Thyroid gland (tissue), 4 donors: ENCODE measurements around the gene C1QTNF8. TPM values are rescaled to one million over a fixed set of nuclear protein-coding genes. Genes with fewer than 3 reads are reported as not detected.

ENCODE experiments used
- DNase-seq, 2 donors: peaks; one replicate each; pipeline ENCODE4 v3.0.0-alpha.2; 2019
- H3K27ac ChIP-seq, 3 donors: fragments of 200-600 bp; sonication (generic); 1 replicate in 2 of 3; 2 replicates in 1 of 3; pipeline ENCODE4 v1.5.1; 2016 to 2019; ENCODE audit warnings: mild to moderate bottlenecking in 1 of 3, moderate library complexity in 1 of 3
- H3K27me3 ChIP-seq: fragments of 200-600 bp; sonication (generic); one replicate; pipeline ENCODE4 v1.5.1; 2019
- H3K36me3 ChIP-seq, 2 donors: fragments of 200-600 bp; sonication (generic); one replicate each; pipeline ENCODE4 v1.5.1; 2016 to 2019
- H3K4me1 ChIP-seq, 2 donors: fragments of 200-600 bp; sonication (generic); one replicate each; pipeline ENCODE4 v1.5.1; 2017 to 2019
- H3K4me3 ChIP-seq, 3 donors: fragments of 200-600 bp; sonication (generic); replicated peaks in 1 of 3; 1 replicate in 2 of 3; 2 replicates in 1 of 3; pipeline ENCODE4 v1.5.1; 2016; ENCODE audit warnings: mild to moderate bottlenecking in 1 of 3
- H3K9me3 ChIP-seq: fragments of 200-600 bp; sonication (generic); one replicate; pipeline ENCODE4 v1.5.1; 2017
- CTCF ChIP-seq, 6 experiments: fragments of 200-600 bp in 3 of 6; fragments of 450-650 bp in 3 of 6; sonication (generic) in 3 of 6; IDR thresholded peaks; one replicate each; pipeline ENCODE4 v1.5.1; 2016 to 2019; ENCODE audit warnings: antibody characterized with exemption in 6 of 6, mild to moderate bottlenecking in 2 of 6, inconsistent platforms in 1 of 6, moderate library complexity in 1 of 6
- POLR2A ChIP-seq, 2 donors: fragments of 450-650 bp; IDR thresholded peaks; one replicate each; pipeline ENCODE4 v1.6.1; 2017; ENCODE audit warnings: antibody characterized with exemption in 2 of 2, mild to moderate bottlenecking in 2 of 2, moderate library complexity in 1 of 2
- WGBS, 2 donors: methylation state at CpG; one replicate each; pipeline ENCODE4 v1.1.5; 2017; 5-methylcytosine and 5-hydroxymethylcytosine counted together
- intact Hi-C: fragments of 100-400 bp; cut with DNase I; formaldehyde crosslinking; loops from one replicate; pipeline ENCODE4 v1.15.1; 2023
- total RNA-seq, 4 donors: library from RNA; depleted of rRNA; stranded (reverse); fragments of >200 nt; gene quantifications; one replicate each; pipeline ENCODE4 v1.2.3, GENCODE V29; 2016

Gene C1QTNF8
- total RNA-seq, 4 donors from 2014 or later, result not detected

GRCh38 chr16:1120577-1120941, 24.5 kb upstream of the C1QTNF8 start:
- Histone ChIP-seq H3K36me3 (no peaks in the 10 kb centered on the region), H3K4me3 (no peak overlapping the region), H3K4me1 (no peaks in the 10 kb centered on the region), H3K27me3 (no peaks in the 10 kb centered on the region), H3K9me3 (no peaks in the 10 kb centered on the region), H3K27ac (no peak overlapping the region)
- WGBS, 2 donors, result 73 to 84% methylated on average over 3 to 13 of the region's 22 CpGs
- TF ChIP-seq CTCF (IDR thresholded peaks at IDR 0.05), result no peak
- TF ChIP-seq POLR2A (IDR thresholded peaks at IDR 0.05), result no peak
- intact Hi-C loops, result no loop called here
- DNase-seq, result no peak

DNA sequence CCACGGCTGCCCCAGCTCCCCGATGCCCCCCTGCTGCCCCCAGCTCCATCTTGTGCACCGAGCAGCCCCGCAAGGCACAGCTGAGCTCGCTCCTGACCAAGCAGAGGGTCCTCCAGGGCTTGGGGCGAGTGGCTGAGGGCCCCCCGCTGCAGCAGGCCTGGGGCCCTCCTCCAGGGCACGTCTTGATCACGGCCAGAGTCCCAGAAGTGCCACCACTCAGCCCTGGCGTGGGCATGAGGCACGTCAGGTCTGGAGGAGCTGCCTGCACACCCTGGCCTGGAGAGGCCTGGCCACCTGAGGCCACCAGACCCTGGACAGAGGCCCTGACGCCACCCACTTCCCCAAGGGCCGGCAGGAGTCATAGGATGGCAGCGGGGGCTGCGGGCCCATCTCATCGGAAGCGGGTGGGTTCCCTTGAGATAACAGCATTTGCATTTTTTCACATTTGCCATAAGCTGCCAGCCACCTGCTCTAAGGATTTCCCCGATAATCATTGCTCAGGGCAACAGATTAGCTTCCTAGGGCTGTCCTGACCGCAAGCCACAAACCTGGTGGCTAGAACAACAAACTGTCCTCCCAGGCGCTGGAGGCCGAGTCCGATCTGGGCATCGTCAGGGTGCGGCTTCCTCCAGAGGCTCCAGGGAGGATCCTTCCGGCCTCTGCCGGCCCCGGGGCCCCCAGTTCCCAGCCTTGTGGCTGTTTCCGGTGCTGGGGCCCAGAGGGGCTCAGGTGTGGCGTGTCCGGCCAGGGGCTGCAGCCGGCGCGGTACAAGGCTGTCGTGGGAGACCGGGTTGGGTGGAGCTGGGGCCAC, 23.9 kb upstream of the C1QTNF8 start:
- WGBS, 2 donors, result 65 to 77% methylated on average over 16 to 17 of the region's 35 CpGs
- intact Hi-C loops, result no loop called here
- Histone ChIP-seq H3K36me3 (no peaks in the 10 kb centered on the region), H3K9me3 (no peaks in the 10 kb centered on the region), H3K4me1 (no peaks in the 10 kb centered on the region), H3K27ac (no peak overlapping the region), H3K4me3 (no peak overlapping the region), H3K27me3 (no peaks in the 10 kb centered on the region)
- TF ChIP-seq POLR2A (IDR thresholded peaks at IDR 0.05) (no peak), CTCF (IDR thresholded peaks at IDR 0.05) (no peak)
- no peak for DNase-seq

- intact Hi-C loops, result no loop called here
- Histone ChIP-seq H3K4me1 (no peaks in the 10 kb centered on the region), H3K9me3 (no peaks in the 10 kb centered on the region), H3K27ac (no peak overlapping the region), H3K27me3 (no peaks in the 10 kb centered on the region), H3K36me3 (no peaks in the 10 kb centered on the region), H3K4me3 (no peak overlapping the region)
- no peak for DNase-seq
- TF ChIP-seq CTCF (IDR thresholded peaks at IDR 0.05) (no peak), POLR2A (IDR thresholded peaks at IDR 0.05) (no peak)
- WGBS, 2 donors, result 81 to 82% methylated on average over 17 to 19 of the region's 19 CpGs
Observed at GRCh38 chr16:1119129-1119528, 23.1 kb upstream of the C1QTNF8 start.

DNA sequence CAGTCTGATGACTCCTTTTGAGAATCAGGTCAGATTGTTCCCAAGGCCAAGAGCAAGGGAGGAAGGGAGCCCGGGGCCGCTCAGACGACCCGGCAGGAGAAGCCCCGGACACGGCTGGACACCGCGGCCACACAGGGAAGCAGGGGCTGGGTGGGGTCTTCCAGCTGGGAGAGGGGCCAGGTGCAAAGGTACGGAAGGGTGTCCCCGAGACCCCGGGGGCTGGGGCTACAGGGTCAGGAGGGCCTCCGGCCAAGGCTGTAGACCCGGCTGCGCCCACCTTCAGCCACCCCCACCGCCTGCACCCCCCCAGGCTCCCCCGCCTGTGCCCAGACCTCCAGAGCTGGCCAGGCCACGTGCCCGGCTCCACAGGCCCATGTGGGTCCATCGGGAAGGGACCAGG, 21.9 kb upstream of the C1QTNF8 start:
- H3K27me3 ChIP-seq, result no peaks in the 10 kb centered on the region
- no peak overlapping the region for H3K4me3 ChIP-seq
- no peaks in the 10 kb centered on the region for H3K36me3 ChIP-seq
- intact Hi-C loops, result no loop called here
- no peak overlapping the region for H3K27ac ChIP-seq
- no peak for DNase-seq
- no peaks in the 10 kb centered on the region for H3K4me1 ChIP-seq
- H3K9me3 ChIP-seq, result no peaks in the 10 kb centered on the region
- 75 to 76% methylated on average over 13 to 16 of the region's 19 CpGs for WGBS, 2 donors
- TF ChIP-seq CTCF (IDR thresholded peaks at IDR 0.05) (no peak), POLR2A (IDR thresholded peaks at IDR 0.05) (no peak)

GRCh38 chr16:1117176-1117900, 21.3 kb upstream of the C1QTNF8 start:
- intact Hi-C loops, result no loop called here
- Histone ChIP-seq H3K4me3 (no peak overlapping the region), H3K36me3 (no peaks in the 10 kb centered on the region), H3K27me3 (no peaks in the 10 kb centered on the region), H3K27ac (no peak overlapping the region), H3K4me1 (no peaks in the 10 kb centered on the region), H3K9me3 (no peaks in the 10 kb centered on the region)
- TF ChIP-seq POLR2A (IDR thresholded peaks at IDR 0.05), result no peak
- no peak for TF ChIP-seq CTCF (IDR thresholded peaks at IDR 0.05)
- DNase-seq, result no peak
- 56 to 69% methylated on average over 13 to 21 of the region's 34 CpGs for WGBS, 2 donors
